GF-D8 (cell line): Measurements from ENCODE around the gene SEC23B.
"Not testable (repeated sequence)": the region's sequence is repeated elsewhere in the genome, so short reads cannot be mapped to it uniquely, and the experiment has no call there.

ENCODE experiments used
- DNase-seq: peaks from one replicate; lab custom pipeline; 2025; lab: John Stamatoyannopoulos, UW

The SEC23B gene

GRCh38 chr20:18526761-18527160, 19.0 kb downstream of the SEC23B start:
- not testable (repeated sequence) for DNase-seq

- no peak for DNase-seq
These were observed 19.6 kb downstream of the SEC23B start for GRCh38 chr20:18527339-18527738.

DNA sequence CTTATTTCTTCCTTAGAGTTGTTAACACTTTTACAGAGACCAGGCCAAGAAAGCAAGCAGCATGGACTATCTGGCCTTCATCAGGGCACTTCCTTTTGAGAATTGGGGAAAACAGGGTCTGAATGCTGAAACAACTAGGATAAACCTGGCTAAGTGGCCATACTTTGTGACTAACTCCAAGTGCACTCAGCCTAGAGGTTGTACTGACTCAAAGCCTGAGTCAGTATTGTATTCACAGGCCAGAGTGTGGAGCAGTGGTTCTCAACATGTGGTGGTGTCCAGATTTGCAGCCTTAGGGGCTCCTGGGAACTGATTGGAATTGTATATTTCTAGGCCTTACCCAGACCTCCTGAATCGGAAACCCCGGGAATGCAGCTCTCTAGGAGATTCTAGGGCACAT, 20.1 kb downstream of the SEC23B start:
- no peak for DNase-seq

DNA sequence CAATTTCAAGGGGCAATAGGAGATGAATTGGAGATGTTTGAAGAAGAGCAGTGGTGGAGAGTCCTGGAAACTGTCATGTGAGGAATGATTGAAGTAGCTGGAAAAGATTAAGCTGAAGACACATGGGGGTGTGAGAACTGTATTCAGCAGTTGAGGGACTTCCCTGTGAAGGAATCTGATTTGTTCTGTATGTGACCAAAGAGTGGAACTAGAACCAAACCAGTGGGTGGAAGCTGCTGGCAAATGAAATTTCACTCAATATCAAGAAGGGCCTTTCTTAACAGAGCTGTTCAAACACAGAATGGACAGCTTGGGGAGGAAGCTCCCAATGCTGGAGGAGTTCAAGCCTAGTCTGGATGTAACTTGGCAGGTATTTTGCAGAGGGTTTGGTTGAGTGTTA, 21.3 kb downstream of the SEC23B start:
- no peak for DNase-seq

- no peak for DNase-seq
These were observed 24.9 kb downstream of the SEC23B start for GRCh38 chr20:18532626-18533025.

- DNase-seq, result no peak
These were observed 25.8 kb downstream of the SEC23B start for GRCh38 chr20:18533491-18533890.

DNA sequence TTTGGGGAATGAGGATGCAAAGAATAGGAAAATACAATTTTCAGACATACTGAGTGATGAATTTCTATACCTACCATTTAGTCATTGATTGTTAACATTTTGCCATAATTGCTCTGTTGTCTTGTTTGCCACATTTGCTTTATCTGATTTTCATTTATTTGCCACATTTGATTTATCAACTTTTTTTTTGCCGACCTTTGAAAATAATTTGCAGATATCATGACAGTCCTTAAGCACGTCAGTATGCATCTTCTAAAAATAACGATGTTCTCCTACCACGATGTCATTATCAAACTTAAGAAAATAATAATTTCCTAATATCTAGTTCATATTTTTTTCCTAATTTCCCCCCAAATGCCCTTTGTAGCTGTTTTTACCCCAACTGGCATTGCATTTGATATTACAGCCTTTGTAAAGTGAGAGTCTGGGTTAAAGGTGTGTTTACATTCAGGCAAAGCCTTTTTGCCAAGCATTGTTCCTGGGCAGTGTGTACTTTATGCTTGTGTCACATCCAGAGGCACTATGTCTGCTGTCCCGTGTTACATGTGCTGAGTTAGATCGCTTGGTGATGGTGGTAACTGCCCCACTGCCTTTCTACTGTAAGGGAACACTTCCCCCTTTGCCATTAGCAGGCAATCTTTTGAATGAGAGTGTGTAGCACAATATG, 26.4 kb downstream of the SEC23B start:
- DNase-seq, result no peak

GRCh38 chr20:18537651-18538050, 29.9 kb downstream of the SEC23B start:
- no peak for DNase-seq

GRCh38 chr20:18541741-18542140, 34.0 kb downstream of the SEC23B start:
- no peak for DNase-seq

GRCh38 chr20:18543216-18543615, 35.5 kb downstream of the SEC23B start:
- DNase-seq, result no peak

DNA sequence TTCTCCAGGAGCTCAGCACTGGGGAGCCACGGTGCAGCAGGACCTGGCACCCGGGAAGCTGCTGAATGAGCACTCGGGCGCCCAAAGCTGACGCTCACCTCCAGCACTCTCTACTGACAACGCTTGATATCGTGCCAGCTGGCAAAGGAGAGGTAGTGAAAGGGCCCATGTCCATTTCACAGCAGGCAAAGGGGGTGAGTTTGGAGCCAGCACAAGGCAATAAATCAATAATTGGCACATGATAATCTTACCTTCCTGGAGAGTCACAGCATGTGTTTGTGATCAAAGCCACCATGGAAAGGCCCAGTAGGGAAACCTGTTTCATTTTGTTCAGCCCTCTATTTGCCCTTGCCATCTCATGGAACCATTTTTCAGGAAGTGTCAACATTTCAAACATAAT, 36.2 kb downstream of the SEC23B start:
- no peak for DNase-seq

DNA sequence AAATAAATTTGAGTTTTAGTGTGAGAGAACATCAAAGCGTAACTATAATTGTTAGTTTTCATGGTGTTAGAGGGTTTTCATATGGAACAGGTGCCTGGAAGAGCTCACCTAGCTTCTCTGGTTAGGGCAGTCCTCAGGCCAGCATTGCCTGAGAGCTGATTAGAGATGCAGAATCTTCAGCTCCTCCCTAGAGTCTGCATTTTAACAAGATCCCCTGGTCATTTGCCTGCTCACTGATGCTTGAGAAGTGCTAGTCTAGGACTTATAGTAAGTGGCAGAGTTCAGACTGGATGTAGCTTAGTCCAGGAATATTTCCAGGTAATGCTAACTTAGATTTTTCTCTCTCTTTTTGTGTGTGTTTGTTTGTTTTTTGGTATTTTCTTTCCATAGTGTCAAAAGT, 37.8 kb downstream of the SEC23B start:
- DNase-seq, result no peak

GRCh38 chr20:18548465-18548864, 40.7 kb downstream of the SEC23B start:
- no peak for DNase-seq

DNA sequence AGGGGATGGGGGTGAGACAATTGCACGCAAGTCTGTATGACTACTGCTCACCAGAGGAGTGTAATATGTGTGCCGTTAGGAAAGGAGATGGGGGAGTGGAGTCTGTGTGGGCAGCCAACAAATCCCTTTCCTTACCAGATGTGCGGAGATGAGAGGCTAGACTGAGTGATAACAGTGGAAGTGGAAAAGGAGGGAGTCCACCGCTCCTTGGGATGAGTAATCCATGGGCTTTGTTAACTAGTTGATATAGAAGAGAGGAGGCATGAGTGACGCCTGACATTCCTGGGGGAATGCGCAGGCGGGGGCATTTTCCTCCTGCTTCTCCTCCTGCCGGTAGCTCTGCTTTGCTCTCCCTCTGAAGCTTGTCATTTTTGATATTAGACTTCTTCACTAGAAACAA, 46.0 kb downstream of the SEC23B start:
- no peak for DNase-seq

DNA sequence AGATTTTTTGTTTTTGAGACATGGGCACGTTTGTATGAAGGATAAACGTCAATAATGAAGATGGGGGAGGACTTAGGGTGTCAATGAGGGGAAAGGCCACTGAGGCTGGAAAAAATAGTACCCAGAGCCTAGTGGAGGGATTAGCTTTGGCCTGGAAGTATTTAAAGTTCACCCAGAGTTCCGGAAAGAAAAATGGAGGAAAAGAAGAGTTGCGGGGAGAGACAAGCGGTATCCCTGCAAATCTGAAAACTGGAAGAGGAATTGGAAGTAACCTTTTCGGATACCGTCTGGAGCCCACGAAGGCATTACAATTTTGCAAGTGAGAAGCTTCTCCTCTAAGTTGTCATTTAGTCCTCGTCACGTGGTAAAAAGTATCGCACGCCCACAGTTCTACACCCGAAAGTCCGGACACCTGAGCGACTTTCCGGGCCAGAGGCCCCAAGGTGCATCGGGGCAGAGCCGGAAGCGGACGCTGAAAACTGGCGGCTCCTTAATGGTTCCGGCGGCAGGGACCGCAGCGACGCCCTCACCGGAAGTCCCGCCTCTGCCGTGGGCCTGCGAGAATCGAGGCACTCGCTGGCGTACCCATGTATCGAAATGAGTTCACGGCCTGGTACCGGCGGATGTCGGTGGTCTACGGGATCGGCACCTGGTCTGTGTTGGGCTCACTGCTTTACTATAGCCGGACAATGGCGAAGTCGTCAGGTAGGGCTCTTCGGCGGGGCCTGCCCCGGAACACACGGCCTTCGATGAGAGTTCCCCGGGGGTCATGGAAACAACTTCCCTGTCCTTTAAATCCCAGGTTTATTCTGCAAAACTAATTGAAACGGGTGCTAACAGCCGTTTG, 59.4 kb downstream of the SEC23B start, which contains the start of gene SMIM26:
TSS of gene SMIM26 (plus strand) at position 541 of the 847 bp plus-strand sequence. CDS start at position 588, 47 bp downstream.
- DNase-seq, result peak; percentile 64

GRCh38 chr20:18567739-18568091, 60.0 kb downstream of the SEC23B start:
- no peak for DNase-seq

DNA sequence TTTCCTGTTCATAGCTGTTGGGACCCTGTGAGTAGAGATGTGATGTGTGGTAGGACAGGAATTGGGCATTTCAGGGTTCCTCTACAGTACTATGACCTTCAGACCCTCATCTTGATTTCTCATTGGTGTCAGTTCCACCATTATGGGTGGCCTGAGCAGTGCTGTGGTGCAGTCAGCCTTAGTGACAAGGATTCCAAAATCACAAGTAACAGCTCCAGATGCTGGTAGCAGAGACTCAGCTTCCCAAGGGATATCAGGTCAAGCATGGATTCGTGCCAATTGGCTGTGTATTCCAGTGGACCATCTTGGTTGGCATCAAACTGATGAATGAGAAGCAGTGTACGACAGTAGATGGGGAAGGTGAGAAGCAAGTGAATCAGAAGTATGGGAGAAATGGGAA, 63.3 kb downstream of the SEC23B start:
- no peak for DNase-seq

- DNase-seq, result no peak
These were observed 63.8 kb downstream of the SEC23B start for GRCh38 chr20:18571578-18571977.

DNA sequence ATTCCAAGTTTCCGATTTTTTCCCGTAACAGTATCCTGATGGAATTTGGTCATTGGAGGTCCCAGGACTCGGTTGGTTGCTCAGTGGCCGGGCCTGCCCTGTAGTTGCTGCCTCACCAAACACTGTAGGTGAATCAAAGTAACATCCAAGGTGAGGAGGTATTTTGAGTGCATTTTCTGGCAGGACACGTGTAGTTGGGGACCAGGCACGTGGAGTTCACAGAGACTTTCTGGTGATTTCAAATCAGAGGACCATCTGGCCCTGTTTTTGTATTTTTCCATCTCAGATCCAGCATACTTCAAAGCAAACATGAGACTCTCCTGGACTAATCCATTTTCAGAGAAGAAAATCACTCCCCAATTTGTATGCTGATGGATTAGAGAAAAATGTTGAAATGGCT, 70.2 kb downstream of the SEC23B start:
- no peak for DNase-seq

GRCh38 chr20:18578581-18578980, 70.8 kb downstream of the SEC23B start:
- DNase-seq, result no peak

DNA sequence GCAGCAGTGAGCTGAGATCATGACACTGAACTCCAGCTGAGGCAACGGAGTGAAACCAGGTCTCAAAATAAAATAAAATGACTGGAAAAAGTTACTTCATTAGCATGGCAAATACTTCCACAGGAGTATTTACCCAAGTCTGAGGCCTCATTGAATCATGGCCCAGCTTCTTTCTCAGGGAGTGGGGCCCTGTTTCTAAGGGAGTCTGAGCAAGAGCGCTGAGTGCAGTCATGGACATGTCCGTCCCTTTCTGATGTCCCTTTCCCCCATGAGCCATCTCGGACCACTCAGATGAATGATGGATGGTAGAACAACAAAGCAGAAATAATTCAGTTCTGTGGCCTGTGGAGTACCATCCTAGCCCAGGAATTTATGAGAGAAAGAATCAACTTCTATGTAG, 72.3 kb downstream of the SEC23B start:
- DNase-seq, result no peak

GRCh38 chr20:18585134-18585533, 77.4 kb downstream of the SEC23B start:
- DNase-seq, result no peak
